ENCODE results near the gene TPK1. TPM values are rescaled to one million over a fixed set of nuclear protein-coding genes. Genes with fewer than 3 reads are reported as not detected.
"Not testable (repeated sequence)": the region's sequence is repeated elsewhere in the genome, so short reads cannot be mapped to it uniquely, and the experiment has no call there.

TPK1 gene
- total RNA-seq, 4 donors from 2014 or later, result 2.5 to 22.7 (median 18.7) TPM

DNA sequence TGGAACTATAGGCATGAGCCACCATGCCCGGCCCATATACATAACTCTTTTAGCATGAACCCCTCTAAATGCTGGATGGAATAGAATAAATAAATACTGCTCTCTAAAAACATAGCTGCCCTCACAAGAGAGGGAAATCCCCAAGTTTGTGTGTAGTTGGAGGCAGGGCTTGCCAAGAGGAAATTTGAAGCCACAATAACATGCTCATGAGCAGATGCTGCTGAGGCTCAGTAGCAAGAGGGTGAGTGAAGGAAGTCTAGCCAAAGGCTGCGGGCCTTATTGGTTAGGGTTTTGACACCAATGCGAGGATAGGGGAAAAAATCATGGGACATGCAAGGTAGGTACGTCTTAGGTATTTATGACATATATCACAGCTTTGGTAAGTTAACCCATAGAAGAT lies 17.3 kb downstream of the TPK1 start:
- no peaks in the 10 kb centered on the region for H3K27me3 ChIP-seq
- TF ChIP-seq, protein P1, sequence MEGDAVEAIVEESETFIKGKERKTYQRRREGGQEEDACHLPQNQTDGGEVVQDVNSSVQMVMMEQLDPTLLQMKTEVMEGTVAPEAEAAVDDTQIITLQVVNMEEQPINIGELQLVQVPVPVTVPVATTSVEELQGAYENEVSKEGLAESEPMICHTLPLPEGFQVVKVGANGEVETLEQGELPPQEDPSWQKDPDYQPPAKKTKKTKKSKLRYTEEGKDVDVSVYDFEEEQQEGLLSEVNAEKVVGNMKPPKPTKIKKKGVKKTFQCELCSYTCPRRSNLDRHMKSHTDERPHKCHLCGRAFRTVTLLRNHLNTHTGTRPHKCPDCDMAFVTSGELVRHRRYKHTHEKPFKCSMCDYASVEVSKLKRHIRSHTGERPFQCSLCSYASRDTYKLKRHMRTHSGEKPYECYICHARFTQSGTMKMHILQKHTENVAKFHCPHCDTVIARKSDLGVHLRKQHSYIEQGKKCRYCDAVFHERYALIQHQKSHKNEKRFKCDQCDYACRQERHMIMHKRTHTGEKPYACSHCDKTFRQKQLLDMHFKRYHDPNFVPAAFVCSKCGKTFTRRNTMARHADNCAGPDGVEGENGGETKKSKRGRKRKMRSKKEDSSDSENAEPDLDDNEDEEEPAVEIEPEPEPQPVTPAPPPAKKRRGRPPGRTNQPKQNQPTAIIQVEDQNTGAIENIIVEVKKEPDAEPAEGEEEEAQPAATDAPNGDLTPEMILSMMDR (IDR thresholded peaks at IDR 0.05), result no peak
- no peak for TF ChIP-seq POLR2A (IDR thresholded peaks at IDR 0.05)
- no peaks in the 10 kb centered on the region for H3K36me3 ChIP-seq
- H3K4me3 ChIP-seq, result no peak overlapping the region
- H3K4me1 ChIP-seq, result peaks cover 0 to 6% (median 1%) of the 10 kb centered on the region in 4 donors
- DNase-seq, result peak in 2 of 3 donors; percentile 61 to 71
- peak overlapping the region in 1 of 4 donors; percentile 50 for H3K27ac ChIP-seq
- no peaks in the 10 kb centered on the region for H3K9me3 ChIP-seq

DNA sequence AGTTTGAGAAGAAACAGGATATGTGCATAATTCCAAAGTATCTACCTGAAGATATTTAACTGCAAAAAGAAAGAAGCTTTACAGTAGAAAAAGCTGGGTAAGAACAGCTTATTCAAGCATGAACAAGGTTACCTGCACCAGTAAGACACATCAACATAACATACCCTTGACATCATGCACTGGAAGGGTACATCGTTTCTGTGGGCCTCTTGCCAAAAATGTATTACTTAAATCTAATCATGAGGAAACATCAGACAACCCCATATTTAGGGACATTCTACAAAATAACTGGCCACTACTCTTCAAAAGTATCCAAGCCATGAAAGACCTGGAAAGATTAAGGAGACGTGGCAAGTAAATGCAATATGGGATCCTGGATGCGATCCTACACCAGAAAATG lies 18.9 kb downstream of the TPK1 start:
- no peak for DNase-seq
- no peak for TF ChIP-seq POLR2A (IDR thresholded peaks at IDR 0.05)
- TF ChIP-seq, protein P1 (IDR thresholded peaks at IDR 0.05), result no peak
- Histone ChIP-seq H3K27me3 (no peaks in the 10 kb centered on the region), H3K27ac (no peak overlapping the region), H3K9me3 (no peaks in the 10 kb centered on the region), H3K4me3 (no peak overlapping the region), H3K36me3 (no peaks in the 10 kb centered on the region), H3K4me1 (peaks cover 0 to 6% (median 1%) of the 10 kb centered on the region in 4 donors)

DNA sequence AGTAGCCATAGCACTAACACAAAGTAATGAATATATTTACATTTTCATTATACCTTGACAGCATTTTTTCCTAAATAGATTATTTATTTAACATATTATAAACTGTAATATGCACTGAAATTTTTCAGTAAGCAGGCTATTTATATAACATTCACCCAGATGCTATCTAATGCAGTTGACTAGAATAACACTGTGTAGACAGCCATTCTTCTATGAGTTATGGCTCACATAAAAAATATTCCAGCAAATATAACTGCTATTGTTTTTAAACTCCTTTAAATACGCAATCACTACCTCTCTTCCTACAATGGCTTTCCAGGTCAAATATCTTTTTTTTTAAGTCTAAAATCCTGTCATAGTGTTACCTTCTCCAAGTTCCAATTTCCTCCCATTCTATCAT lies 21.6 kb downstream of the TPK1 start:
- DNase-seq, result no peak
- Histone ChIP-seq H3K9me3 (no peaks in the 10 kb centered on the region), H3K4me1 (peaks cover 0 to 6% (median 1%) of the 10 kb centered on the region in 4 donors), H3K4me3 (no peak overlapping the region), H3K27ac (no peak overlapping the region), H3K27me3 (no peaks in the 10 kb centered on the region), H3K36me3 (no peaks in the 10 kb centered on the region)
- TF ChIP-seq, protein P1 (IDR thresholded peaks at IDR 0.05), result no peak
- TF ChIP-seq POLR2A (IDR thresholded peaks at IDR 0.05), result no peak

DNA sequence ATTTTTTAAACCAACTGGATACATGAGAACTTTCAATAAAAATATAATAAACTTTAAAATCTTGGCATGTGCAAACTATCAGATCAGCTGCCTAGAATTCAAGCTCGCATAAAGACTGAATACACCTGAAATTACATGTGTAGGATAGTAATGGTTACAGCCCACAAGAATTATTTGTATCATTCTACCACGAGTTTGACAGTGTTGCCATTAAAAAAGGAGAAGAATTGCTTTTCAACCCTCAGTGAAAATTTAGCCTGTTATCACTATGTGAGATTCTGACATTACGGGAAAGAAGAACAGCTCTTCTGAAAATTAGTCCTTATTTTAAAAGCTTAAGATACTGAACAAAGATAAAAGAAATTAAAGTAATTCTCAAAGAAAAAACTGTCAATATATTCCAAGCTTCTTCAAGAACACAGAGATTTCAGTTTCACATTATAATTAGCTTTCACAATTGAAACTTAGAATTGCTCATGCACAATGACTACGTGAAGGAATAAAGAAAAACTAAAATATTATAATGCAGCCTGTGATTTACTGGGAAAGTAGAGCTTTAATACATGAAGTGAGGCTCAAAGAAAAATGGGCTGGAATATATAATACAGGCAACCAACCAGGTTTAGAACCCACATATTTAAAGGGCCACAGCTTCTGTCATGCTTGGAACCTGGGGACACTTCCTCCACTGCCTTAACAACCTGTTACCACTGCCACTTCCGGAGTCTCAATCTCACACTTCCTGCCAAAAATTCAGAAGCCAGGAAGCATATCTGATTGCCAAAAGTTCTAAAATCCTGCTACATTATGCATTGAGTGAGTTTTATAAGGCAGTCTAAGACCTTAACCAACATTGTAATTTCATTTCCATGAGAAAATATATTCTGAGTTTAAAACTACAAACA lies 23.2 kb downstream of the TPK1 start:
- TF ChIP-seq POLR2A (IDR thresholded peaks at IDR 0.05), result no peak

DNA sequence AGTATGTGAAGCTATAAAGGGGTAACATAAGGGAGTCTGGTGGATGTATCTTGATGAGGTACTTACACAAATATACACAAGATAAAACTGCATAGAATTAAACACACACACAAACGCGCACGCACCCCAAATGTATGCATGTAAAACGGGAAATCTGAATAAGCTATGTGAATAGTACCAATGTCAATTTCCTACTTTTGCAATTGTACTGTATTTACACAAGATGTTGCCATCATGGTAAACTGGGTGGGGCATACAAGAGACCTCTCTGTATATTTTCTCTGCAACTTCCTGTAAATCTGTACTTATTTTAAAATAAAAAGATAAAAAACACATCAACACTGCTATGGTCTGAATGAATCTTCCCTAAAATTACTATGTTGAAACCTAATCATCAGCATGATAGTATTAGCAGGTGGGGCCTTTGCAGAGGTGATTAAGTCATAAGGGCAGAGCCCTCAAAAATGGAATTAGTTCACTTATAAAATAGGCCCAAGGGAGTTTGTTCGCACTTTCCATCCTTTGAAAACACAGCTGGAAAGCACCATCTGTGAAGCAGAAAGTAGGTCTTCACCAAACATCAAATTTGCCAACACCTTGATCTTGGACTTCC lies 30.1 kb downstream of the TPK1 start:
- H3K27me3 ChIP-seq, result no peaks in the 10 kb centered on the region
- H3K4me1 ChIP-seq, result no peaks in the 10 kb centered on the region
- no peak overlapping the region for H3K27ac ChIP-seq
- no peak for TF ChIP-seq POLR2A (IDR thresholded peaks at IDR 0.05)
- TF ChIP-seq, protein P1 (IDR thresholded peaks at IDR 0.05), result no peak
- DNase-seq, result no peak
- H3K9me3 ChIP-seq, result no peaks in the 10 kb centered on the region
- H3K4me3 ChIP-seq, result no peak overlapping the region
- no peaks in the 10 kb centered on the region for H3K36me3 ChIP-seq

More for the DNA sequence above, 23.2 kb downstream of the TPK1 start:
- Histone ChIP-seq H3K4me1 (no peaks in the 10 kb centered on the region), H3K4me3 (no peak overlapping the region), H3K9me3 (no peaks in the 10 kb centered on the region), H3K27me3 (no peaks in the 10 kb centered on the region), H3K36me3 (no peaks in the 10 kb centered on the region), H3K27ac (peak overlapping the region in 2 of 4 donors; percentile 8 to 27)
- peak in 2 of 3 donors; percentile 47 to 61 for DNase-seq

DNA sequence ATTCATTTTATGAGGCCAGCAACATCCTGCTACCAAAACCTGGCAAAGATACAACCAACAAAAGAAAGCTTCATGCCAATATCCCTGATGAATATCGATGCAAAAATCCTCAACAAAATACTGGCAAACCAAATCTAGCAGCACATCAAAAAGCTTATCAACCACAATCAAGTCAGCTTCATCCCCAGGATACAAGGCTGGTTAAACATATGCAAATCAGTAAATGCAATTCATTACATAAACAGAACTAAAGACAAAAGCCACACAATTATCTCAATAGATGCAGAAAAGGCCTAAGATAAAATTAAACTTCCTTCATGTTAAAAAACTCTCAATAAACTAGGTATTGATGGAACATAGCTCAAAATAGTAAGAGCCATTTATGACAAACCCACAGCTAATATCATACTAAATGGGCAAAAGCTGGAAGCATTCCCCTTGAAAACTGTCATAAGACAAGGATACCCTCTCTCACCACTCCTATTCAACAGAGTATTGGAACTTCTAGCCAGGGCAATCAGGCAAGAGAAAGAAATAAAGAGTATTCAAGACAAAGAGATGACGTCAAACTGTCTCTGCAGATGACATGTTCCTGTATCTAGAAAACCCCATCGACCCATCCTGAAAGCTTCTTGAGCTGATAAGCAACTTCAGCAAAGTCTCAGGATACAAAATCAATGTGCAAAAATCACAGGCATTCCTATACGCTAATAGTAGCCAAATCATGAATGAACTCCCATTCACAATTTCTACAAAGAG lies 35.0 kb downstream of the TPK1 start:
- H3K27ac ChIP-seq, result peak overlapping the region in 1 of 4 donors; percentile 13
- not testable (repeated sequence) for H3K4me3 ChIP-seq, H3K9me3 ChIP-seq, H3K4me1 ChIP-seq, DNase-seq, H3K27me3 ChIP-seq, H3K36me3 ChIP-seq

All from Peyer's patch (tissue), 4 donors.